ENCODE data around the gene OR1F1. TPM values are rescaled to one million over a fixed set of nuclear protein-coding genes. Genes with fewer than 3 reads are reported as not detected.
A peak's percentile ranks its signal among the peaks of the same experiment; 100 is the strongest.

OR1F1 gene
- total and polyA plus RNA-seq, 9 of the 15 experiments (the other 6 are each of a cell fraction or from before 2014, with no cell fraction given), result 0.15 to 0.61 (median 0.35) TPM; not detected in 3

- 0 out of 2 replicates have a peak, but pooled peaks have one; percentile 51 for TF ChIP-seq ILF3 (IDR thresholded peaks at IDR 0.05; ENCODE audit: borderline replicate concordance)
- no peak for TF ChIP-seq PYGO2 (tag; IDR thresholded peaks at IDR 0.05)
- TF ChIP-seq ZNF134 (CRISPR knock-in tag; conservative IDR thresholded peaks at IDR 0.05), result no peak
- TF ChIP-seq, protein P1, sequence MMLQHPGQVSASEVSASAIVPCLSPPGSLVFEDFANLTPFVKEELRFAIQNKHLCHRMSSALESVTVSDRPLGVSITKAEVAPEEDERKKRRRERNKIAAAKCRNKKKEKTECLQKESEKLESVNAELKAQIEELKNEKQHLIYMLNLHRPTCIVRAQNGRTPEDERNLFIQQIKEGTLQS (IDR thresholded peaks at IDR 0.05), result no peak
- TF ChIP-seq, protein P1 (CRISPR knock-in tag; conservative IDR thresholded peaks at IDR 0.05), result no peak
- TF ChIP-seq LARP7 (IDR thresholded peaks at IDR 0.05), result no peak
- no peak for TF ChIP-seq SMAD1 (IDR thresholded peaks at IDR 0.05; ENCODE audit: low read depth, low read length, partially characterized antibody)
- no peak for TF ChIP-seq ZNF668 (CRISPR knock-in tag; IDR thresholded peaks at IDR 0.05)
- no peak for TF ChIP-seq MYBL2 (IDR thresholded peaks at IDR 0.05; ENCODE audit: low read depth)
- no peak for TF ChIP-seq MYBL2 (CRISPR knock-in tag; IDR thresholded peaks at IDR 0.05; ENCODE audit: borderline replicate concordance)
- TF ChIP-seq ZNF57 (CRISPR knock-in tag; IDR thresholded peaks at IDR 0.05), result no peak
- no peak for TF ChIP-seq TFE3 (CRISPR knock-in tag; IDR thresholded peaks at IDR 0.05)
- TF ChIP-seq ZBTB7A (IDR thresholded peaks at IDR 0.05; ENCODE audit: borderline replicate concordance, control insufficient read depth, low read depth, low read length), result no peak
- TF ChIP-seq ZNF140 (CRISPR knock-in tag; IDR thresholded peaks at IDR 0.05), result no peak
- no peak for TF ChIP-seq ZNF217 (CRISPR knock-in tag; IDR thresholded peaks at IDR 0.05)
- TF ChIP-seq, protein P2, sequence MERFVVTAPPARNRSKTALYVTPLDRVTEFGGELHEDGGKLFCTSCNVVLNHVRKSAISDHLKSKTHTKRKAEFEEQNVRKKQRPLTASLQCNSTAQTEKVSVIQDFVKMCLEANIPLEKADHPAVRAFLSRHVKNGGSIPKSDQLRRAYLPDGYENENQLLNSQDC (CRISPR knock-in tag; IDR thresholded peaks at IDR 0.05), result 0 out of 2 replicates have a peak, but pooled peaks have one; percentile 18
- TF ChIP-seq ZNF277 (CRISPR knock-in tag; IDR thresholded peaks at IDR 0.05; ENCODE audit: borderline replicate concordance), result no peak
- TF ChIP-seq ZNF263 (CRISPR knock-in tag; IDR thresholded peaks at IDR 0.05; ENCODE audit: borderline replicate concordance), result no peak
- TF ChIP-seq GMEB1 (CRISPR knock-in tag; IDR thresholded peaks at IDR 0.05), result no peak
- no peak for TF ChIP-seq SIN3A (IDR thresholded peaks at IDR 0.05; ENCODE audit: borderline replicate concordance in 2 of 2, control insufficient read depth in 1 of 2, low read depth in 2 of 2, low read length in 2 of 2)
- TF ChIP-seq POLR3A (IDR thresholded peaks at IDR 0.05; ENCODE audit: borderline replicate concordance, extremely low read depth, insufficient read depth, insufficient read length), result no peak
- no peak for TF ChIP-seq NEUROD1 (IDR thresholded peaks at IDR 0.05; ENCODE audit: borderline replicate concordance, low read depth, low read length, partially characterized antibody)
- TF ChIP-seq ZNF436 (CRISPR knock-in tag; IDR thresholded peaks at IDR 0.05), result no peak
- no peak for TF ChIP-seq ZNF23 (CRISPR knock-in tag; IDR thresholded peaks at IDR 0.05)
Measured at GRCh38 chr16:3152991-3153368, 35.0 kb upstream of the OR1F1 start (continued).
